K562 (cell line): Measurements from ENCODE around the gene HCRTR1. TPM values are rescaled to one million over a fixed set of nuclear protein-coding genes. Genes with fewer than 3 reads are reported as not detected.

Experiments
- ATAC-seq: fragments of 200-7000 bp; cut with Tn5 transposase; 3 replicates; pipeline ENCODE4 v1.9.1; 2020; ENCODE audit warnings: moderate library complexity
- BruUV-seq: library from RNA; stranded (reverse); fragments of 400-500 nt; replicated peaks from 2 replicates; lab custom pipeline; 2021; lab: Mats Ljungman, UMichigan
- CTCF ChIA-PET: fragments of 300-600 bp; formaldehyde crosslinking; extraction: SDS; loops from one replicate; lab custom pipeline; 2021; ENCODE audit warnings: low intra/inter-chr PET ratio; lab: Yijun Ruan, JAX
- POLR2A ChIA-PET: fragments of 300-600, 350-650 bp; sonication (Branson Sonifier 250); formaldehyde crosslinking; extraction: SDS; loops from one replicate; lab custom pipeline; 2021; ENCODE audit warnings: antibody characterized with exemption, inconsistent platforms; lab: Yijun Ruan, JAX
- DNase-seq, 4 experiments: peaks; one replicate each; pipeline versions ENCODE4 v3.0.0 to v3.0.0-alpha.2; 2011 to 2018; ENCODE audit warnings: low spot score in 3 of 4, mixed read lengths in 3 of 4; ENCODE audit errors: extremely low read depth in 1 of 4
- FAIRE-seq: peaks from 2 replicates; lab custom pipeline; 2011; peaks lifted over from hg19 to GRCh38; lab: Jason Lieb, UNC
- H2AFZ ChIP-seq: 2 replicates; pipeline ENCODE4 v1.6.0; 2011; ENCODE audit warnings: low read depth, low read length, control low read depth, inconsistent platforms
- H3K27ac ChIP-seq: fragments of 200-600 bp; 3 replicates; pipeline ENCODE4 v1.8.0; 2011; ENCODE audit warnings: low read depth, mild to moderate bottlenecking, control low read depth, inconsistent platforms, low read length, moderate library complexity, mixed read lengths; ENCODE audit errors: extremely low read depth
- H3K27me3 ChIP-seq, 2 experiments: fragments of 300-600 bp in 1 of 2; 2 replicates in 1 of 2; 3 replicates in 1 of 2; pipeline versions ENCODE4 v1.6.0 to v1.8.0; 2011; ENCODE audit warnings: inconsistent platforms in 2 of 2, low read length in 2 of 2, mild to moderate bottlenecking in 1 of 2, mixed read lengths in 1 of 2, moderate library complexity in 1 of 2; ENCODE audit not compliant: control insufficient read depth in 2 of 2, insufficient read depth in 2 of 2
- H3K36me3 ChIP-seq: fragments of 300-600 bp; 3 replicates; pipeline ENCODE4 v1.8.0; 2011; ENCODE audit warnings: mild to moderate bottlenecking, low read length, inconsistent platforms; ENCODE audit not compliant: control insufficient read depth, insufficient read depth
- H3K4me1 ChIP-seq, 2 experiments: fragments of 200-600 bp in 1 of 2; replicated peaks in 1 of 2; 2 replicates in 1 of 2; 3 replicates in 1 of 2; pipeline versions ENCODE4 v1.5.1 to v1.8.0; 2011; ENCODE audit warnings: inconsistent platforms in 2 of 2, low read length in 2 of 2, mild to moderate bottlenecking in 1 of 2, mixed read lengths in 1 of 2, moderate library complexity in 1 of 2; ENCODE audit not compliant: control insufficient read depth in 2 of 2, insufficient read depth in 2 of 2
- H3K4me2 ChIP-seq: 2 replicates; pipeline ENCODE4 v1.6.1; 2011; ENCODE audit warnings: low read length, control low read depth, inconsistent platforms, mixed read lengths; ENCODE audit not compliant: insufficient read depth
- H3K4me3 ChIP-seq: fragments of 200-600 bp; sonication (generic), shearing (Covaris generic); 2 replicates; pipeline ENCODE4 v1.5.1; 2016; ENCODE audit warnings: control low read depth, inconsistent platforms
- H3K79me2 ChIP-seq: fragments of 200-600 bp; 3 replicates; pipeline ENCODE4 v1.8.0; 2011; ENCODE audit warnings: low read length, inconsistent platforms; ENCODE audit not compliant: control insufficient read depth, insufficient read depth
- H3K9ac ChIP-seq, 2 experiments: 2 replicates each; pipeline versions ENCODE4 v1.6.0 to v1.6.1; 2011; ENCODE audit warnings: low read depth in 2 of 2, low read length in 2 of 2, control low read depth in 1 of 2, inconsistent platforms in 1 of 2, mild to moderate bottlenecking in 1 of 2, mixed read lengths in 1 of 2; ENCODE audit not compliant: insufficient read depth in 1 of 2
- H3K9me1 ChIP-seq: one replicate; pipeline ENCODE4 v1.6.0; 2011; ENCODE audit warnings: inconsistent platforms, mild to moderate bottlenecking, low read length, moderate library complexity; ENCODE audit not compliant: control insufficient read depth, insufficient read depth
- H3K9me3 ChIP-seq: replicated peaks from 2 replicates; pipeline ENCODE4 v1.5.1; 2011; ENCODE audit warnings: low read depth, low read length, inconsistent platforms; ENCODE audit not compliant: control insufficient read depth, insufficient read depth
- H4K20me1 ChIP-seq: replicated peaks from 2 replicates; pipeline ENCODE4 v1.6.1; 2011; ENCODE audit warnings: low read length, inconsistent platforms, mixed read lengths; ENCODE audit not compliant: control insufficient read depth, insufficient read depth
- BRCA1 ChIP-seq, 2 experiments: fragments of 450-650 bp in 1 of 2; sonication (generic) in 1 of 2; formaldehyde crosslinking in 1 of 2; IDR thresholded peaks; 2 replicates each; pipeline versions ENCODE4 v1.5.0 to v1.6.1; 2017 to 2020; ENCODE audit warnings: mild to moderate bottlenecking in 1 of 2, missing genetic modification reagents in 1 of 2
- EHMT2 ChIP-seq: fragments of 450-650 bp; IDR thresholded peaks from 2 replicates; pipeline ENCODE4 v1.6.1; 2018; ENCODE audit warnings: antibody characterized with exemption
- ETV6 ChIP-seq, 3 experiments: fragments of 150-350 bp in 1 of 3; sonication (generic) in 1 of 3; formaldehyde crosslinking in 1 of 3; IDR thresholded peaks; 2 replicates each; pipeline versions ENCODE4 v1.6.1 to v1.8.0; 2014 to 2022; ENCODE audit warnings: borderline replicate concordance in 2 of 3, low read depth in 2 of 3, antibody characterized with exemption in 1 of 3, low read length in 1 of 3, mild to moderate bottlenecking in 1 of 3, missing genetic modification reagents in 1 of 3
- GABPB1 ChIP-seq: sonication (generic); formaldehyde crosslinking; IDR thresholded peaks from 2 replicates; pipeline ENCODE4 v1.8.0; 2022; ENCODE audit warnings: mild to moderate bottlenecking, missing genetic modification reagents
- HINFP ChIP-seq: fragments of 450-650 bp; conservative IDR thresholded peaks from 2 replicates; pipeline ENCODE4 v1.6.1; 2016; ENCODE audit warnings: missing genetic modification characterization, low read depth, mild to moderate bottlenecking, control low read depth, missing compliant biosample characterization
- HNRNPLL ChIP-seq: fragments of 200-400 bp; formaldehyde crosslinking; IDR thresholded peaks from 2 replicates; pipeline ENCODE4 v1.6.1; 2017; ENCODE audit warnings: low read length, low read depth, mild to moderate bottlenecking; ENCODE audit not compliant: poor library complexity, severe bottlenecking
- NFE2L1 ChIP-seq: fragments of 450-650 bp; IDR thresholded peaks from 2 replicates; pipeline ENCODE4 v1.6.1; 2016; ENCODE audit warnings: missing genetic modification characterization, low read depth, mild to moderate bottlenecking, missing compliant biosample characterization, moderate library complexity, borderline replicate concordance
- PATZ1 ChIP-seq: fragments of 250-450 bp; sonication (Bioruptor Pico); IDR thresholded peaks from 2 replicates; pipeline ENCODE4 v1.5.0; 2020; ENCODE audit warnings: mild to moderate bottlenecking, borderline replicate concordance
- PRMT5 ChIP-seq: sonication (generic); formaldehyde crosslinking; IDR thresholded peaks from 2 replicates; pipeline ENCODE4 v1.5.0; 2020; ENCODE audit warnings: missing genetic modification reagents
- RUNX1 ChIP-seq: sonication (generic); IDR thresholded peaks from 2 replicates; pipeline ENCODE4 v1.6.1; 2016; ENCODE audit warnings: antibody characterized with exemption, low read depth
- SPI1 ChIP-seq: IDR thresholded peaks from 2 replicates; pipeline ENCODE4 v1.6.1; 2011; ENCODE audit warnings: low read depth, low read length, control low read depth, borderline replicate concordance
- ZNF277 ChIP-seq: fragments of 250-450 bp; sonication (Bioruptor Pico); IDR thresholded peaks from 2 replicates; pipeline ENCODE4 v1.8.0; 2022; ENCODE audit warnings: inconsistent platforms, mild to moderate bottlenecking, moderate library complexity, borderline replicate concordance
- ZNF408 ChIP-seq: fragments of 250-450 bp; sonication (Bioruptor Pico); IDR thresholded peaks from 2 replicates; pipeline ENCODE4 v1.4.0; 2020; ENCODE audit warnings: low read depth, mild to moderate bottlenecking, moderate library complexity
- ZNF79 ChIP-seq: fragments of 250-450 bp; sonication (Bioruptor Pico); IDR thresholded peaks from 2 replicates; pipeline ENCODE4 v1.4.0; 2020; ENCODE audit warnings: low read depth, mild to moderate bottlenecking, moderate library complexity
- WGBS: fragments of 100-300 bp; shearing (Covaris generic); methylation state at CpG from one replicate; pipeline ENCODE4 v1.1.6; 2016; ENCODE audit warnings: low coverage, mixed read lengths; ENCODE audit not compliant: insufficient coverage; ENCODE audit errors: missing lambda C conversion rate; 5-methylcytosine and 5-hydroxymethylcytosine counted together
- in situ Hi-C: fragments of 300-500 bp; cut with MboI; formaldehyde crosslinking; loops from 4 replicates; pipeline ENCODE4 v1.15.0; 2018; ENCODE audit warnings: inconsistent platforms, mixed read lengths
- intact Hi-C: fragments of 100-400 bp; cut with micrococcal nuclease; formaldehyde crosslinking; loops from 2 replicates; pipeline ENCODE4 v1.14.2; 2022
- polyA plus RNA-seq, 8 experiments: library from polyadenylated mRNA; depleted of rRNA in 4 of 8; stranded (reverse) in 5 of 8; unstranded in 3 of 8; fragments of >200 nt; fragmentation: Nextera tagmentation in 2 of 8; fragmentation: Illumina TruSeq in 1 of 8; extraction: Ambion mirVana in 2 of 8; extraction: Trizol in 1 of 8; gene quantifications; 2 replicates each; pipeline versions ENCODE4 v1.2.1 to v1.2.3, GENCODE V29; 2011 to 2014; ENCODE audit warnings: inconsistent platforms in 1 of 8, missing spikeins in 1 of 8
- total RNA-seq, 7 experiments: library from RNA; depleted of rRNA in 6 of 7; stranded (reverse); fragments of >200 nt in 6 of 7; fragmentation: Illumina TruSeq in 2 of 7; extraction: Trizol in 2 of 7; gene quantifications; 2 replicates each; pipeline versions ENCODE4 v1.2.1 to v1.2.3, GENCODE V29; 2011 to 2021; ENCODE audit warnings: low replicate concordance in 1 of 7

Gene HCRTR1
- total and polyA plus RNA-seq, 9 of the 15 experiments (the other 6 are each of a cell fraction or from before 2014, with no cell fraction given) = not detected

GRCh38 chr1:31633117-31633516 is 15.6 kb downstream of the HCRTR1 start (continued):
- TF ChIP-seq HINFP (tag) (no peak), ZNF79 (no peak), RUNX1 (no peak), BRCA1 (IDR thresholded peaks at IDR 0.05) (no peak), BRCA1 (CRISPR knock-in tag; IDR thresholded peaks at IDR 0.05) (no peak), ZNF408 (CRISPR knock-in tag) (no peak), ETV6 (IDR thresholded peaks at IDR 0.05; ENCODE audit: borderline replicate concordance in 1 of 2, low read depth in 2 of 2, low read length in 1 of 2) (no peak), ETV6 (CRISPR knock-in tag; IDR thresholded peaks at IDR 0.05; ENCODE audit: borderline replicate concordance) (no peak)

- H3K27ac ChIP-seq = no peak overlapping the region
- no peak for FAIRE-seq
- H4K20me1 ChIP-seq = peaks cover 6% of the 10 kb centered on the region; the same call in 1 of the 2 replicates
- TF ChIP-seq SPI1 = no peak
- no peak for TF ChIP-seq NFE2L1 (tag)
- TF ChIP-seq HNRNPLL = no peak
- no peak for TF ChIP-seq PRMT5 (CRISPR knock-in tag)
- TF ChIP-seq GABPB1 (CRISPR knock-in tag) = no peak
- no peak for TF ChIP-seq EHMT2
- TF ChIP-seq ZNF277 (CRISPR knock-in tag) = no peak
- TF ChIP-seq PATZ1 (CRISPR knock-in tag) = no peak
These were observed 20.6 kb downstream of the HCRTR1 start for GRCh38 chr1:31637915-31638673.

More at GRCh38 chr1:31637915-31638673, 20.6 kb downstream of the HCRTR1 start:
- intact Hi-C loops (no loop called here), in situ Hi-C loops (no loop called here)
- DNase-seq (no peak), ATAC-seq (no peak)
- CTCF ChIA-PET = no interaction called here
- Histone ChIP-seq H3K27me3 (no peaks in the 10 kb centered on the region), H3K36me3 (peaks cover 15% of the 10 kb centered on the region; the same call in 2 of the 3 replicates), H3K9me1 (no peaks in the 10 kb centered on the region), H3K4me1 (peaks cover 0 to 7% of the 10 kb centered on the region in 2 experiments; a peak in 2 of 5 replicates), H3K4me2 (no peak overlapping the region), H3K9me3 (no peaks in the 10 kb centered on the region), H3K9ac (no peak overlapping the region), H3K4me3 (no peak overlapping the region), H3K79me2 (peaks cover 50% of the 10 kb centered on the region; the same call in 2 of the 3 replicates), H2AFZ (no peak overlapping the region)
- POLR2A ChIA-PET = interaction anchor here (0.6 to 5.7 kb wide), 4 partner anchors 9 to 53 kb away, joined by 3 to 47 read pairs (median 4); no protein-coding TSS in a partner anchor
- 67% methylated on average over 5 of the region's 5 CpGs for WGBS
- no TSS peak for BruUV-seq
